ENCODE measurements around the gene UBE2Q2. TPM values are rescaled to one million over a fixed set of nuclear protein-coding genes. Genes with fewer than 3 reads are reported as not detected.

Gene UBE2Q2
- total RNA-seq, 1 experiment from 2014 or later = 27.0 TPM

GRCh38 chr15:75828429-75828828 lies 14.8 kb upstream of the UBE2Q2 start (continued):
- TF ChIP-seq PRRX2 (CRISPR knock-in tag; IDR thresholded peaks at IDR 0.05) (no peak), TEAD1 (CRISPR knock-in tag; IDR thresholded peaks at IDR 0.05) (no peak)

DNA sequence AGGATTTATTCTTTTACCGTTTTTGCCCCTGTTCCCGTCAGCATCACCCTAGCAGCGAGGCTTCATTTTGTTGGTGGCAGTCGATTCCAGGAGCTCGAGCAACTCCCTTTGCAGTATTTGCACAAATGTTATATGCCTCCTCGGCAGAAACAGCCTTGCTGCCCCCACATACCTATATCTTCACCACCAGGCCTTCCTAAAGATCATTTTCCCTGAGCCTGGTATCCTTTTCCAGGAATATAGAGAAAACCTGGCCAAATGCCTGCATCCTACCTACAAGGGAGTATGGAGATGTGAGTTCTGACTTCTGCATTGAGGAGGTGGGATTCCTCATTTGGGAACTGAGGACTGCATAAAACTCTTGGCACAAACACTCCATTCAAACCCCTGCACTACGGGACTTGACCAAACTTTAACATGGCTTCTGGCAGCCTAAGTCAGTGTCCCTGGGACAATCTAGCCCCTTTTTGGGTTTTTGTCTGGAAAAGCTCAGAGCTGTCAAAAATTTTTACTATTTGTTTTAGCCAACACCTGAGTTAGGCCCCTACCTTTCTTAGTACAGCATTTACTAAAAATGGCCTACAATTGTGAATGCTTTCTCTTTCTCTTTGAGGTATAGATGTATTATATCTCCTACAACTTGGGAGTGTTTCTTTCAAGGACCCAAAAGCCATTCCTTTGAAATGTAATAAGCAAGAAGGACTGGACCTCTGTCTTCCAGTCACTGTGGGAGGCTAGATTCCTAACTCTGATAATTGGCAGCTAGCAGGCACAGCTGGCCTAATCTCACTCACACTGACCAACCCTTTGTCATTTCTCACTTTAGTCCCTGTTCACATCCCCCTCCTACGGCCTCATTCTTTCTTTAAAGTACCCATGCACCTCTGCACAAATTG lies 12.1 kb upstream of the UBE2Q2 start:
- H3K27me3 Mint-ChIP-seq (ENCODE audit: low read depth) = no peaks in the 10 kb centered on the region
- no peaks in the 10 kb centered on the region for H3K36me3 Mint-ChIP-seq
- peaks cover 18% of the 10 kb centered on the region for H3K4me1 Mint-ChIP-seq
- no peaks in the 10 kb centered on the region for H3K9me3 Mint-ChIP-seq
- TF ChIP-seq RELA (CRISPR knock-in tag; IDR thresholded peaks at IDR 0.05; ENCODE audit: borderline replicate concordance) (no peak), GABPB1 (CRISPR knock-in tag; IDR thresholded peaks at IDR 0.05) (no peak), ARID4B (CRISPR knock-in tag; IDR thresholded peaks at IDR 0.05; ENCODE audit: borderline replicate concordance) (no peak), SMAD3 (CRISPR knock-in tag; IDR thresholded peaks at IDR 0.05; ENCODE audit: borderline replicate concordance) (no peak), ZBTB21 (CRISPR knock-in tag; IDR thresholded peaks at IDR 0.05; ENCODE audit: borderline replicate concordance) (no peak), KAT7 (CRISPR knock-in tag; IDR thresholded peaks at IDR 0.05; ENCODE audit: borderline replicate concordance) (no peak), USF1 (CRISPR knock-in tag; IDR thresholded peaks at IDR 0.05) (no peak), NR3C1 (CRISPR knock-in tag; conservative IDR thresholded peaks at IDR 0.05; ENCODE audit: low read depth) (no peak), ZNF671 (CRISPR knock-in tag; IDR thresholded peaks at IDR 0.05) (no peak), SMAD4 (CRISPR knock-in tag; IDR thresholded peaks at IDR 0.05) (no peak), HMGA2 (CRISPR knock-in tag; IDR thresholded peaks at IDR 0.05) (no peak), CDX4 (CRISPR knock-in tag; IDR thresholded peaks at IDR 0.05; ENCODE audit: borderline replicate concordance) (no peak), ESRRA (CRISPR knock-in tag; IDR thresholded peaks at IDR 0.05; ENCODE audit: borderline replicate concordance) (no peak), CREB1 (CRISPR knock-in tag; IDR thresholded peaks at IDR 0.05) (no peak)
- TF ChIP-seq, protein P1, sequence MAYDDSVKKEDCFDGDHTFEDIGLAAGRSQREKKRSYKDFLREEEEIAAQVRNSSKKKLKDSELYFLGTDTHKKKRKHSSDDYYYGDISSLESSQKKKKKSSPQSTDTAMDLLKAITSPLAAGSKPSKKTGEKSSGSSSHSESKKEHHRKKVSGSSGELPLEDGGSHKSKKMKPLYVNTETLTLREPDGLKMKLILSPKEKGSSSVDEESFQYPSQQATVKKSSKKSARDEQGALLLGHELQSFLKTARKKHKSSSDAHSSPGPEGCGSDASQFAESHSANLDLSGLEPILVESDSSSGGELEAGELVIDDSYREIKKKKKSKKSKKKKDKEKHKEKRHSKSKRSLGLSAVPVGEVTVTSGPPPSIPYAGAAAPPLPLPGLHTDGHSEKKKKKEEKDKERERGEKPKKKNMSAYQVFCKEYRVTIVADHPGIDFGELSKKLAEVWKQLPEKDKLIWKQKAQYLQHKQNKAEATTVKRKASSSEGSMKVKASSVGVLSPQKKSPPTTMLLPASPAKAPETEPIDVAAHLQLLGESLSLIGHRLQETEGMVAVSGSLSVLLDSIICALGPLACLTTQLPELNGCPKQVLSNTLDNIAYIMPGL (CRISPR knock-in tag; IDR thresholded peaks at IDR 0.05) = no peak
- CTCF ChIA-PET = interaction anchor here (1.2 to 1.8 kb wide), 2 partner anchors 11 to 54 kb away, joined by 4 to 8 read pairs; partner anchors contain the start of gene UBE2Q2
- DNase-seq (ENCODE audit: low spot score) (no peak), ATAC-seq (peak; percentile 55)
- POLR2A ChIA-PET = interaction anchor here (0.9 kb wide), 1 partner anchor 11 kb away, joined by 3 read pairs; no protein-coding TSS in a partner anchor
- H3K4me3 Mint-ChIP-seq = no peak overlapping the region
- H3K27ac Mint-ChIP-seq = no peak overlapping the region

Measured in WTC11 (cell line).